HG03565 (cell line): ENCODE results near the gene TNRC18.

Experiments used
- ATAC-seq: cut with Tn5 transposase; IDR thresholded peaks from one replicate; pipeline ENCODE4 v1.9.1; 2021; ENCODE audit warnings: mild to moderate bottlenecking, moderate library complexity; ENCODE audit not compliant: unreplicated experiment

TNRC18 gene

DNA sequence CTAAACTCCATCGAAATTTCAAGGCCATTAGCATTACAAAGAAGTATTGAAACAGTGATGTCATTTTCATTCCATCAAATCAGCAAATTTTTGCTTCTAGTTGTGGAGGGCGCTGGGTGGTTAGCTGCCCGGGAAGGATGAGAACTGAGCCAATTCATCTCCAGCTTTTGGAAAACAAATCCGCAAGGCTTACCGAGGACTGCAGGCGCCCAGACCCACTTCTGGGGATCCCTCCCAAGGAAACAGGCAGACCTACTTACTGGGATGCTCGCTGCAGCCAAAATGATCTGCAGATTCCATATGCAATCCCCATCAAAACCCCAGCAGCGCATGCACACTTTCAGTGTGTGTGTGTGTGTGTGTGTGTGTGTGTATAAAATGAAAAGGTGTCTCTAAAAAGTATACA is 19.2 kb downstream of the TNRC18 start:
- ATAC-seq: no peak

DNA sequence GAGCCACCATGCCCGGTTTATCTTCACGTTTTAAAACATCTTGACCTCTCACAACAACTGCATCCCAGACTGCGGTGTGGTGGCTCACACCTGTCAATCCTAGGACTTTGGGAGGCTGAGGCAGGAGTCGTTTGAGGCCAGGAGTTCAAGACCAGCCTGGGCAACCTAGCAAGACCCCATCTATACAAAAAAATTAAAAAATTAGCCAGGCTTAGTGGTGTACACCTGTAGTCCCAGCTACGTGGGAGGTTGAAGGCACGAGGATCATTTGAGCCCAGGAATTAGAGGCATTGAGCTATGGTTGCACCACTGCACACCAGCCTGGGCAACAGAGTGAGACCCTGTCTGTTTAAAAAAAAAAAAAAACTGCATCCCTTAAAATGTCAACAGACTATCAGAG is 20.2 kb downstream of the TNRC18 start:
- no peak for ATAC-seq

DNA sequence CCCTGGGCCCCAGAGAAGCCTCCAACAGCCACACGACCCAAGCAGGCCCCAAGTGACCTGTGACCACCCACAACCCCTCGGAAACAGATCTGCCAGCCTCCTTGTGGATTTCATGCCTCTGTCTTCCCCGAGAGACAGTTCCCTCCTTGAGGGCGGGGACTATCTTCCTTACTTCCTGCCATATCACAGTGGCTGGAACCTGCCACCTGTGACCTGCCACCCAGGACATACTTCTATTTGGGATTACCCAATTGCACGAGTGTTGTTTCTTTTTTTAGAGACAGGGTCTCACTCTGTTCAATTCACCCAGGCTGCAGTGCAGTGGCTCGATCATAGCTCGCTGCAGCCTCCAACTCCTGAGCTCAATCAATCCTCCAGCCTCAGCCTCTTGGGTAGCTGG is 25.9 kb downstream of the TNRC18 start:
- no peak for ATAC-seq

DNA sequence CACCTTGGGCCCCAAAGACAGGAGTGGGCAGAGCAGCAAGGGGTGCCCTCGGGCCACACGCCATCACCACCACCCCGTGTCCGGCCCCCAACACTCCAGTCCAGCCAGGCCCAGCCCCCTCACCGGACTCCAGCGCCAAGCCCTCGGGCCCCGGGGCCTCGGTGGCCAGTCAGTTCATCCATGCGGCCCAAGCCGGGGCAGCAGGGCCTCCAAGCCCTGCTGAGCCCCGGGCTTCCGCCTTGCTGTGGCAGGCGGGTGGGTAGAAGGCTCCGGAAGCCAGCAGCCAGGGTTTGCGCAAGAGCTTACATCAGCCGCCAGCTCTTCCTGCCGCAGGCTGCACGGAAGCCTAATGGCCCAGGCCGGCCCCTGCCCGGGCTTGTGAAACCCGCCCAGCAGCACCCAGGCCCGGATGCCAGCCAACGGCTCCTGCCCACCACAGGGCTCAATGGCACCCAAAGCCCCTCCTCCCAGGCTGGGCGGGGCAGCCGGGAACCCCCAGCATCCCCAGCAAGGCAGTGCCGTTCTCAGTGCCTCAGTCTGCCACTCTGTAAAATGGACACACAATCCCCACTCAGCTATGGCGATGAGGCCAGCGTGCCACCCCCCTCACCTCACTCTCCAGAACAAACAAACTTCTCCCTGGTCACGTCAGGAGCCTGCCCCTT is 26.5 kb downstream of the TNRC18 start:
- peak; percentile 68 for ATAC-seq

DNA sequence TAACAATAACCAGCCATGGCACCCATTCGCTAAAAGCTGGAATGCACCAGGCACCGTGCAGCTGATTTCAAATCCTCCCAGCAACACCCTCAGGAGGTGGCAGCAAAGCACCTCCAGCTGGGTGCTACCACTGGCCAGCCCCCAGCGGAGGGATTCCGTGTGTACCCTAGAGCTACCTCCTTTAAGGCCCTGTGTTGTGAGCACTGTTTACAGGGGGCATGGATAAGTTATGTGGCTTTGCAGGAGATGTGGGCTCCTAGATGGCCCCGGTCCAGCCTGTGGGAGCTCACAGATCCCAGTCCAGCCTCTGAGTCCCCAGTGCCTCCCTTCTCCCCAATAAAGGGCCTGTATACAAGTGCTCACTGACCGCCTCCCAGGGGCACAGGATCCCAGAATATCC is 27.1 kb downstream of the TNRC18 start:
- ATAC-seq: peak; percentile 31

DNA sequence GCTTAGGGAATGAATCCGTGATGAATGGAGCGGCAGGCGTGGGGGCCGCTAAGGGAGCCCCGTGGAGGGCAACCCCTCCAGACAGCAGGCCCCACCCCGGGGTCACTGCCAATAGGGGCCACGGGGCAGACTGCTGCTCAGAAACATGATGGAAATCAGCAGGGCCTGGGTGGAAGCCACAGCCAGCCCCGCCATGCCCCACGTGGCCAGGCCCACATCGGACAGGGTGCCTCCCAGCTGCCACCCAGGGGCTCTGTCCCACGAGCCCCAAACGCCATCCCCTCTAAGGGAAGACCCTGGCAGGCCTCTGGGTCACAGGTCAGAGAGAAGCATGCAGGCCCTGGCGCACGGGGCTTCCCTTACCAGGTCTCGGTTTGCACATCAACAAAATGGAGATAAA is 28.4 kb downstream of the TNRC18 start:
- ATAC-seq: no peak

DNA sequence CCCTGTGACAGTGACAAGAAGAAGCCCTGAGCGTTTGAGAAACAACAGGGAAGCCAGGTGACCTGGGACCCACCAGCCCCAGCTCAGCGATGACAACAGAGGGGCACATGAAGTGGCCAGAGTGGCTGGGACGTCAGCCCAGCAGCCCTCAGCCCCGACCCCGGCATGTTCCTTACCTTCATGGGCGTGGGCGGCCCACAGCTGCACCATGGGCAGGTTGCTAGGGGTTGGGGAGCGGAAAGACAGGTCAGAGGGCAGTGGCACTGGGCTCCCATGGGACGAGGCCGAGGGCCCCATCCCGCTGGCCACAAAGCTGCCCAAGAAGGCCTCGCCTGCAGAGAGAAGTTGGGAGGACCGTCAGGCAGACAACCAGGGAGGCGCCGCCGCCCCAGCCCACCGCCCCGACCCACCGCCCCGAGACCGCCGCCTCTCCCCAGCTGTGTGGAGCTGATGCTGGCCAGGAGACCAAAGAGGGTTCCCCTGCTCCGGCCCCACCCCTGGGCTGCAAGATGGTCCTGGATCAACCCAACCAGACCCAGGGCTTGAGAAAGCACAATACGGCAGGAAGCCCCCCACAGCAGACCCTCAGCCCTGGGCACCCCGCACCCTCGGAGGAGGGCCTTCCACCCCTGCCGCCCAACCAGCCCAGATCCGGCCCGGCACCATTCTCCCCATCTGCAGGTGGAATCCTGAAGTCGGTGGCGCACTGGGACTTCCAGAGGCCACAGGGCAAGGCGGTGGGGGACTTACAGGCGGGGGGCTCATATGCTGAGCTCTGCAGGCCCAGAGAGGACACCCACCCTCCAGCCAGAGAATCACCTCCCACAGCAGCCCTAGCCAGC is 29.1 kb downstream of the TNRC18 start:
- ATAC-seq: no peak

DNA sequence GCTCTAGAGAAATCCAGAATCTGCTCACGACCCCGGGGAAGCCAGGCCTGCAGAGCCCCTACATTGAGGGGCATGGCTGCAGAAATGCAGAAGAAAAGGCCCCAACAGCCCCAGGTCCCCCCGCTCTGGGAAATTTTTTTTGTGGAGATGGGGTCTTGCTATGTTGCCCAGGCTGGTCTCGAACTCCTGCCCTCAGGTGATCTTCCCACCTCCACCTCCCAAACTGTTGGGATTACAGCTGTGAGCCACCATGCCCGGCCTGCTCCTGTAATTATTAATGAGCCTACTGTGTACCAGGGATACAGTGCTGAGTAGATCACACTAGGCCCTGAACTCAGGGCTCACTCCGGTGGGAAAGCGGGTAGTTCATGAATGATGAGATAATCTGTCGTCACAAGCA is 29.9 kb downstream of the TNRC18 start:
- no peak for ATAC-seq

DNA sequence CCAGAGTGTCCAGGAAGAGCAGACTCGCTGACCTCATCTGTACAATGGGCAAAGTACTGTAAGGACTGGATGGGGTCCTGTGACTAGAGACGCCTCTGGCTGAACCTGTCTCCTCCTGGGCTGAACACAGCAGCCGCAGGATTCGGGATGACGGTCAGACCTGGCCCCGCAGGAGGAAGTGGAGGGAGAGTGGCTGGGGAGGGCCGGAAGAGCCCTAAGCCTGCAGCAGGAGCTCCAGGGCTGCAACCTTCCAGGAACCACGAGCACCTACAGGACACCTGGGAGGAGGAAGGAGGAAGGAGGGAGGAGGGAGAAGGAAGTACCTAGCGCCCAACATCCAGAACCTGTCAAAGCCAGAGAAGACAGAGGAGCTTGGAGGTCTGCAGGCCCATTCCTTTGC is 30.3 kb downstream of the TNRC18 start:
- ATAC-seq: no peak

DNA sequence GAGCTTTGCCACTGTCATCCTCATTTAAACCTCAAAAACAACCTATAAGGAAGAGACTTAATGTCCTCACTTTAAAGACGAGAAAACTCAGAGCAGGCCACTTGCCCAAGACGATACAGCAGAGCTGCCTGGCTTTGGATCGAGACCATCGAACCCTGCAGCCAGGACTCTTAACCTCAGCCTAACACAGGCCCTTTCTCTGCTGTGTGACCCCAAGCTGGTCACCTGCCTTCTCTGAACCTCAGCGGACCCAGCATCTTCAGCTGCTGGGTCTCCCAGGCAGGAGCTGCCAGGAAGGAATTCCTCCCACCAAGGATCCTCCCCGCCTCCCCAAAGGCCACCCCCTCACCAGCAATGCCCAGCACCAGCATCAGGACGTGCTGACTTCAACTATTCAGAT is 32.7 kb downstream of the TNRC18 start:
- ATAC-seq: no peak

DNA sequence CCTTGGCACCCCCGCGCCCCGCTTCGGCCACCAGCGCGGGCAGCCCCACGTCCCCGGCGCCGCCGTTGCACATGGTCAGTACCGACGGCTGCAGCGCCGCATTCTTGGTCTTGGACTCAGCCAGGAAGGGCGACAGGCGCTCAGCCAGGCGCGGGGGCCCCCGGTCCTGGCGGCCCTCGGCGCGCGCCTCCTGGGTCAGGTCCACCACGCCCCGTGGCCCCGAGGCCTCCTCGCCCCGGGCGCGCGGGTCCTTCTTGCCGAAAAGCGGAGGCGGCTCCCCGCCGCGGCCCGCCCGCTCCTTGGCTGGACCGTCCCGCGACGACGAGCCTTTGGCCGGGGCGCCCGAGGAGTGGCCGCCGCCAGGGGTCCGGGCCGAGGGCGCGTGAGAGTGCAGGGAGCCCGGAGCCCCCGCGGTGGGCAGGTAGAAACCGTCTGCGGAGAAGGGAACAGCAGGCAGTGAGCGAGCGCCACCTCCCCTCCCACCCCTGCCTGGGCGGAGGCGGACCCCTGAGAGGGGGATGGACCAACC is 34.7 kb downstream of the TNRC18 start:
- no peak for ATAC-seq

DNA sequence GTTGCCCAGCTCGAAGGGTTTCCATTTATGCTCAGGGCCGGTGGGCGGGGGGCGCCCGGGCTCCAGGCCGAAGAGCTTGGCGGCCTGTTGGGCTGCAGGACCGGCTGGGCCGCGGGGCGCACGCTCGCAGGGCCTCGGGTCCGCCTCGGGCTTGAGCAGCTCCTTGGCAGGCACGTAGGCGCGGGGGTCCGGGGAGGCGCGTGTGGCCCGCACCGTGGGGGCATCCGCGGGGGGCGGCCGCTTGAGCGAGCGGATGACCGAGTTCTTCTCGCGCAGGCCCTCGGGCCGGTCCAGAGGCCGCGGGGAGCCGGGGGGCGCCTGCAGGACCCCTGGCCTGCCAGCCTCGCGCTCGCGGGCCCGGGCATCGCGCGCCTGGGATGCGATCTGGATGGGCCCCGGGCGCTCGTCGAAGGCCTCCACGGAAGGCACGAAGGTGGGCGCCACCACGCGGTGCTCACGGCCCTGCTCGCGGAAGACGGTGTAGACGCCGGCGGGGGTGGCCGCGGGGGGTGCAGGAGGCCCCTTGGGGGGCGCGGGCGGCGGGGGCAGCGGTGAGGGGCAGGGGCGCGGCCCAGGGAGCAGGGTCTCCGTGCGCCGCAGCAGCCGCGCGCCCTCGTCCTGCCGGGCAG is 35.2 kb downstream of the TNRC18 start:
- no peak for ATAC-seq

DNA sequence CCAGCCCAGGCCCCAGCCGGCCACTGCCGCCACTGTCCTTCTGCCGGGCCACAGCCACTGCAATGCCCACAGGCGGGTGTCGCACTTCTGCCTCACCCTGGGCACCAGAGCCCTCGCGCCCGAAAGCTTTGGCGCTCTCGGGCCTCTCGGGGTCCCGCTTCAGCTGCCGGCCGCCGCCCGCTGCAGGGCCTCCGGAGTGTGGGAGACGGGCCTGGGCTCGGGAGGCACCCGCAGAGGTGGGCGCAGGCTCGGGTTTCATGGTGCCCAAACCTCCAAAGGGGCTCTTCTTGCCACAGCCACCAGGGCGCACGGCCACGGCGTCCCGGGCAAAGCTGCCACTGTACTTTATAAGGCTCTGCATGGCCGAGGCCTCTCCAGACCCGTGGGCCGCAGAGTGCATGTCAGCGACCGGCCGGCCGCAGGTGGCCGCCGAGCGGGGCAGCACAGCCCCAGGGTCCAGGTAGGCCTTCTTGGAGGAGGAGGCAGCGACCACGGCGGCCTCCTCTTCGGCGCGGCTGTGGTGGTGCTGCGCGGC is 35.9 kb downstream of the TNRC18 start:
- ATAC-seq: no peak

DNA sequence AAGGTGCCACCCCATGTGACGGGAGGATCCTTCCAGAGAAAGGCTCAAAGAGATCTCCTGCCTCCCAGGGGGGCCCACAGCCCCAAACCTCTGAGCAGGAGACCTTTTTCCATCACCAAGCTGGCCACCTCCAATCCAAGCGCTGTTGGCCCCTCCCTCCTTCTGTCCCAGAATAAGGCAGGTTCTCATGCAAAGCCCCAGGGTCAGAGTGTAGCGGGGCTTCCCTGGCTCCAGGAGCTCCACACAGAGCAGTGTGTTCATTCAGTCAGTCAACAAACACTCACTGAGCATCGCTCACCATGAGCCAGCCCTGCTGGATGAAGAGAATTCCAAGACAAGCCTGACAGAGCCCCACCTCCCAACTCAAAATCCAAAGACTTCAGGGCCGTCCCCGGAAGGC is 39.0 kb downstream of the TNRC18 start:
- no peak for ATAC-seq

DNA sequence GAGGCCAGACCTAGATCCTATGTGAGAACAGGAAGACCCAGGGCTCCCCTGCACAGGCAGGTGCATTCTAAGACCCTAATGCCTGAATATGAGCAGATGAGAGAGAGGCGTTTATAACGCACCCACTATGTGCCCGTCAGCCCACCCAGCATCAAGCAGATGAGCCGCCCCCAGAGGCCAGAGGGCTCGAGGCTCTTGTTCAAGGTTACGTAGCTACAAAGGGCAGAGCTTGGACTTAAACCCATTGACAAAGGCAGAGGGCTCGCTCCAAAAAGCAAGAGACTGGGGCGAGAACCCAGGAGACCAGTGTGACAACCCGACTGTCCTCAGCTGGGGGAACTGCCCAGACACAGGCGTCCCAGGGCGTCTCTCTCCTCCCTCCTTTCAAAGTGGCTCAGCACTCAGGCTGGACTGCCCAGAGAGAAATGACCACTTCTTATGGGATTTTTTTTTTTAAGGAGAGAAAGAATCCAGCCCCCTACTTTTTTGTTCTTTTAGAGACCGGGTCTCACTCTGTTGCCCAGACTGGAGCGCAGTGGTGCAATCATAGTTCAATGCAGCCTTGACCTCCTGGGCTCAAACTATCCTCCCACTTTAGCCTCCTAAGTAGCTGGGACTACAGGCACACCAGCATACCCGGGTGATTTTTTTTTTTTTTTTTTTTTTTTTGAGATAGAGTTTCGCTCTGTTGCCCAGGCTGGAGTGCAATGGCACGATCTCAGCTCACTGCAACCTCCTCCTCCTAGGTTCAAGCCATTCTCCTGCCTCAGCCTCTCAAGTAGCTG is 40.1 kb downstream of the TNRC18 start:
- ATAC-seq: no peak

DNA sequence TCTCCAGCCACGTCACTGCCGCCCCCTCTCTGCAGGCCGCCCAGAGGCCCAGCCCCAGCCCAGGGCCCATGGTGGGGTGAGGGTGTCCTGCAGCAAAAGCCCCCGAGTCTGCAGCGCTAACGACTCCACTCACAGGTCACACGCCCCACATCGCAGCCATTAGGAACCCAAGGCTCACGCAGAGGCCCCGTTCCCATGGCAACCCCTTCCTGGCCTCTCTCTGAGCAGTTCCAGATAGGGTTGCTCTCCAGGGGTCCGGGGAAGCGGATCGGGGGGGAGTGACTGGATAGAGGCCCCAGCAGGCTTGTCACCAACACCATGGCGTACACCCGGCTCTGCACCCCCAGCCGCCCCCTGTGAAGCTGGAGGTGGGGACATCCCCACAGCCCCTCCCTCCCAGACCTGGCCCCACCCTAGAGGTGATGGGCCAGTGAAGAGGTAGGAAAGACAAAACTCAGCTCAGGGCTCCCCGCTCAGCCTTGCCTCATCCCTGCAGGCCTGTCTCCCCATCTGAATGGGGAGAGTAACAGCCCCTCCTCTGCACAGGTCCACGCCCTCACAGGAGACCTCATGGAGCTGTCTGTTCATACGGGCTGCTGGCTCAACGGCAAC is 41.2 kb downstream of the TNRC18 start:
- ATAC-seq: no peak

DNA sequence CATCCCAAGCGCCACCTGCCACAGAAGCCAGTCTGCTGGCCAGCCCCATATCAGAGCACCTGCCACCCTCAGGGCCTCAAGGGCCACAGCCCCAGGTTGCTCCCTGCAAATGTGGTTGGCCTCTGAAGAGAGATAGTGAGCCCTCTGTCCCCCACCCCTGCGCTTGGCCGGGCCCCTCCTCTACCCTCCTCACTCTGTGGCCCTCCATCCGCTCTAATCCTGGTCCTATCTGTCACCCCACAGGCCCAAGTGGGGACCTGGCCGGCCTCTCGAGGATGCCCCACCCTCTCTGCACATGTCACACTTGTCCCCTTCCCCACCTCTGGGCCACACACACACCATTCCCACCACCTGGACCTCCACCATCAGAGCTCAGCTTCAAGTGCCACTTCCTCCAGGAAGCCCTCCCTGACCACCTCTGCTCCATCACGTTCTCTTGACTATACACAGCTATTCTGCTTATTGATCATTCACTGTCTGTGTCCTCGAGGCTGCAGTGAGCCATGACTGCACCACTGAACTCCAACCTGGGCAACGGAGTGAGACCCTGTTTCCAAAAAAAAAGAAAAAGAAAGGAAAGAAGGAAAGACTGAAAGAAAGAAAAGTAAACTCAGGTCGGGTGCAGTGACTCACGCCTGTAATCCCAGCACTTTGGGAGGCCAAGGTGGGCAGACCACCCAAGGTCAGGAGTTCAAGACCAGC is 42.4 kb downstream of the TNRC18 start:
- ATAC-seq: no peak

DNA sequence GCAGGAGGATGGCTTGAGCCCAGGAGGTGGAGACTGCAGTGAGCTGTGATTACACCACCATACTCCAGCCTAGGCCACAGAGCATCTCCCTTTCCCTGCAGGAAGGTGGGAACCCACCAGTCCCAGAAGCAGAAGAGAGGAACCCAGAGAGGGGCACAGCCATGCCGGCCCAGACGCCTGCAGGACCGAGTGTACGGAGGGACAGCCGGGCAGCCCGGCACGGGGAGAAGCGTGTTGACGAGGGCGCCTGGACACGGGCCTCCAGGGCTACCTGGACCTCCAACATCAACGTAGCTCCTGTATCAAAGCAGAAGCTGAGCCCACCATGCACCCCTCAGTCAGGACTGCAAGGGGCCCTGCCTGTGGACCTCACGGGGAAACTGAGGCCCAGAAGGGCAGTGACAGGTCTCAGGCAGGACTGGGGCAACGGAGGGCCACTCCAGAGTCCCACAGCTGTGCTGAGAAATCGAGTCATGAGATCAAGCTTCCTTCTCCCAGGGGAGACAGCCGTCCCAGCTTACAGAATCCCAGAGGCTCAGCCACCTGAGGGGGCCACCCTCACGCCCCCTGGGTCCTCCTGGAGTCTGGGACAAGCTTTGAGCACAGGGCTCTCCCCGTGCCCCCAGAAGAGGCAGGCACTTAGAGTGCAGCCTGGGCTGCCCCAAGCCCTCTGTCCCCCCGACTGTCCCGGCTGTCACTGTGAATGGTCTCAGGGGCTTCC is 43.1 kb downstream of the TNRC18 start:
- no peak for ATAC-seq

DNA sequence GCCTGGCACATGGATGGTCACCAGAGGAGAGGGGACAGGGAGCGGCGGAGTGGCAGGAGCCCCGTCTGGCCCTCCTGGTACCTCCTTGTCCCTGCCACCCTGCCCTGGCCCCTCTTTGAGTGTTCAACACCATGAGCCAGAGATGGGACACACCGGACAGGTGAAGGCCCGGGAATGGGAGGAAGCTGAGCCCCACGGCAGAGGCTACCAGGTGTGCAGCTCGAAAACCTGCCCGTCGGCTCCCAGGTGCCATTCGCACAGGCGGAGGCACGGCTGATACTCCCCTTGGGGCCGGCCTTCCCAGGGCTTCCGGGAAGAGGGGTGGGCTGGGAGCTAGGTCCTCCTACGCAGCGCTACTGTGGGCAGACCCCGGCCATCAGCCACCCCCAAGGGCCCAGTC is 44.1 kb downstream of the TNRC18 start:
- no peak for ATAC-seq
